ENCODE measurements around the gene CDK14. TPM values are rescaled to one million over a fixed set of nuclear protein-coding genes. Genes with fewer than 3 reads are reported as not detected.

CDK14 gene
- total RNA-seq, 4 donors from 2014 or later: 1.1 to 12.7 (median 5.8) TPM

DNA sequence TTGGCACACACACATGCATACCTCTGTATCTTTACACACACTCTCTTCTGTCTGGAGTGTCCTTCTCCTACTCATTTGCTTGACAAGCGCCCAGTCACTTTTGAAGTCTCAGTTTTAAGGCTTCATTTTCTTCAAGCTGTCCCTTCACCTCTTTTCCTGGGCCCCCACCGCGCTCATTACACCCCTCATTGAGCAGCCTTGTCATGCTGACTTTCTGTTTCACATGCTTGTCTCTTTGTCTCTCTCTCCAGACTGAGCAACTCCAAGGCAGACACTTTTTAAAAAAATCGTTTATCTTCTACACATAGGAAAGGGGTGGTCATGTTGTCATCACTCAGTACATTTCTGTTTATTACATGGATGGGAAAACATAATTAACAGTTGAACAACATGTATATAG is 442.9 kb downstream of the CDK14 start:
- TF ChIP-seq, protein P1, sequence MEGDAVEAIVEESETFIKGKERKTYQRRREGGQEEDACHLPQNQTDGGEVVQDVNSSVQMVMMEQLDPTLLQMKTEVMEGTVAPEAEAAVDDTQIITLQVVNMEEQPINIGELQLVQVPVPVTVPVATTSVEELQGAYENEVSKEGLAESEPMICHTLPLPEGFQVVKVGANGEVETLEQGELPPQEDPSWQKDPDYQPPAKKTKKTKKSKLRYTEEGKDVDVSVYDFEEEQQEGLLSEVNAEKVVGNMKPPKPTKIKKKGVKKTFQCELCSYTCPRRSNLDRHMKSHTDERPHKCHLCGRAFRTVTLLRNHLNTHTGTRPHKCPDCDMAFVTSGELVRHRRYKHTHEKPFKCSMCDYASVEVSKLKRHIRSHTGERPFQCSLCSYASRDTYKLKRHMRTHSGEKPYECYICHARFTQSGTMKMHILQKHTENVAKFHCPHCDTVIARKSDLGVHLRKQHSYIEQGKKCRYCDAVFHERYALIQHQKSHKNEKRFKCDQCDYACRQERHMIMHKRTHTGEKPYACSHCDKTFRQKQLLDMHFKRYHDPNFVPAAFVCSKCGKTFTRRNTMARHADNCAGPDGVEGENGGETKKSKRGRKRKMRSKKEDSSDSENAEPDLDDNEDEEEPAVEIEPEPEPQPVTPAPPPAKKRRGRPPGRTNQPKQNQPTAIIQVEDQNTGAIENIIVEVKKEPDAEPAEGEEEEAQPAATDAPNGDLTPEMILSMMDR (IDR thresholded peaks at IDR 0.05): no peak
- no peak for TF ChIP-seq POLR2A (IDR thresholded peaks at IDR 0.05)
- no peak overlapping the region for H3K4me3 ChIP-seq (ENCODE audit: low read depth, poor library complexity, severe bottlenecking)
- 81 to 91% methylated on average over 4 of the region's 4 CpGs for WGBS, 2 donors
- intact Hi-C loops (cut with DNase I; ENCODE audit: low total_unique reads): no loop called here
- no peak for DNase-seq (ENCODE audit: low spot score in 2 of 2)

DNA sequence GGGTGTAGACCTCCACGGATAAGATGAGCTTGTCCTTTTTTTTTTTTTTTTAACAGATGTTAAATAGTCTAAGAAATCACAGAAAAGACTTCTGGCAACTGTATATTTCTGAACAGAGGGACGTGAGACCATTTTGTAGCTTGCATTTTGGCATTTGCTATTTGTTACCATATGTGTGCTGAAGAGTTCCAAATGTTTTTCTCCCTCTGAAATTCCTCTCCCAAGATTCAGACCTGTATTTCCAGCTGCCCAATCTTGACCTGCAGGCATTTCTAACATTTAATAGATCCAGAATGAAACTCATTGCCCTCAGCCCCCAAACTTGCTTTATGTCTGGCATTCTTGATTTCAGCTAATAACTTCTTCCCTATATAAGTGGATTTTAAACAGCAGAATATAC is 445.0 kb downstream of the CDK14 start:
- WGBS, 2 donors: 32 to 36% methylated on average over 2 of the region's 2 CpGs
- DNase-seq (ENCODE audit: low spot score in 2 of 2): no peak
- intact Hi-C loops (cut with DNase I; ENCODE audit: low total_unique reads): no loop called here
- H3K4me3 ChIP-seq (ENCODE audit: low read depth, poor library complexity, severe bottlenecking): no peak overlapping the region
- TF ChIP-seq POLR2A (IDR thresholded peaks at IDR 0.05): no peak
- TF ChIP-seq, protein P1 (IDR thresholded peaks at IDR 0.05): no peak

DNA sequence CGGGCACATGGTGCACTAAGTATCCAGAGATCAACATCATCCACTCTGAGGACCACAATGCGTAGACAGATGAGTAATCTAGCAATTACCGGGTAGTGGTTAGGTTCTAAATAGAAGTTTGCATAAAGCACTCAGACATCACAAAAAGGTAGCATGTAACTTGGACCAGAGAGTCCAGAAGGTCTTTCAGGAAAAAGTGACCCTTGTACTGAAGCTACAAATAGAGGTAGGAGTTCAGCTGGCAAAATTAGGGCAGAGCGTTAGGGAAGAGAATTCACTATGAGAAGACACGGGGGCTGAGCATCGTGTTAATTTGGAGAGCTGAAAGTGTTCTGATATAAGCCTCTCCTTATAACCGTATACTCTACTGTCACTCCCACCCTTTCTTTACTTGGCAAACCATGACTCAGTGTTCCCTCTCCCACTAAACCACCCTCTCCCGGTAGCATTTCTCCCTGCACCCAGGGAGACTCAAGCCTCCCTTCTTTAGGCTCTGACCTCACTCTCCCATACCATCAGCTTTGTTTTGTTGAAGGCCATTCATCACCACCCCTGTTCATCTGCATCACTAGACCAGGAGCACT is 445.9 kb downstream of the CDK14 start:
- intact Hi-C loops (cut with DNase I; ENCODE audit: low total_unique reads): no loop called here
- TF ChIP-seq, protein P1 (IDR thresholded peaks at IDR 0.05): no peak
- TF ChIP-seq POLR2A (IDR thresholded peaks at IDR 0.05): no peak
- no peak overlapping the region for H3K4me3 ChIP-seq (ENCODE audit: low read depth, poor library complexity, severe bottlenecking)
- no peak for DNase-seq (ENCODE audit: low spot score in 2 of 2)
- 91 to 95% methylated on average over 8 of the region's 8 CpGs for WGBS, 2 donors

DNA sequence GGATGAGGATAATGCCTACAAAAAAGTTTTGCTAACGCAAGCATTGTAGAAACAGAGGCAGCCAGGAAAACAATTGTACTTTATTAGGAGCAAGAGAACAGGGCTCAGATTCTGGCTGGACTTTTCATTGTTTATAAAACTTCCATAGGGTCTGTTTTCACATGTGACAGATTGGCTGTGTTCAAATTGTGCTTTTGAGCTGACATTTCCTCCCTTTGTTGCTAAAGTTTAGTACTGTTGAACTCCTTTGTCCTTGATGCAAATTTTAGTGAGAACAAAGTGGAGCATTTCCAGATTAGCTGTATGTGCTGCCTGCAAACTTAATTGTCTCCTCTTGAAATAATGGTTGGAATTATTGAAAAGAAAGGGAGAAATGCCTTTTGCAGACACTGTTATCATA is 447.1 kb downstream of the CDK14 start:
- WGBS, 2 donors: 81 to 88% methylated on average over 1 of the region's 1 CpG
- intact Hi-C loops (cut with DNase I; ENCODE audit: low total_unique reads): no loop called here
- H3K4me3 ChIP-seq (ENCODE audit: low read depth, poor library complexity, severe bottlenecking): no peak overlapping the region
- DNase-seq (ENCODE audit: low spot score in 2 of 2): no peak
- TF ChIP-seq, protein P1 (IDR thresholded peaks at IDR 0.05): no peak
- TF ChIP-seq POLR2A (IDR thresholded peaks at IDR 0.05): no peak

DNA sequence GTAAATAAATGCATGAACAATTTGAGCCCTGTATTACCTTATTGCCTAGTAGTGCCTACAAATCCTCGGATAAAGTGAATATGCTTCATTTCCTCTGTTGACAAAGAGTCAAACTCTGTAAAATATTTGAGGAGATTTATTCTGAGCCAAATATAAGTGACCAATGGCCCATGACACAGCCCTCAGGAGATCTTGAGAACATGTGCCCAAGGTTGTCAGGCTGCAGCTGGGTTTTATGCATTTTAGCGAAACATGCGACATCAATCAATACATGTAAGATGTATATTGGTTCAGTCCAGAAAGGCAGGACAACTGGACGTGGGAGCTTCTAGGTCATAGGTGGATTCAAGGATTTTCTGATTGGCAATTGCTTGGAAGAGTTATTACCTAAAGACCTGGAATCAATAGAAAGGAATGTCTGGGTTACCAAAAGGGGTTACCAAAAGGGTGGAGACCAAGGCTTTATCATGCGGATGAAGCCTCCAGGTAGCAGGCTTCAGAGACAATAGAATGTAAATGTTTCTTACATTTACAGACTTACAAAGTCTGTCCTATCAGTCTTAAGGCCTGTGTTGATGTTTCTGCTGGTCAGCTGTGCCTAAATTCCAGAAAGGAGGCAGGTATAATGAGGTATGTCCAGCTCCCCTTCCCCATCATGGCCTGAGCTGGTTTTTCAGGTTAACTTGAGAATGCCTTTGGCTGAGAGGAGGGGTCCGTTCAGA is 448.0 kb downstream of the CDK14 start:
- WGBS, 2 donors: 89 to 92% methylated on average over 6 of the region's 6 CpGs

More for the DNA sequence above, 448.0 kb downstream of the CDK14 start:
- TF ChIP-seq, protein P1 (IDR thresholded peaks at IDR 0.05): no peak
- TF ChIP-seq POLR2A (IDR thresholded peaks at IDR 0.05): no peak
- intact Hi-C loops (cut with DNase I; ENCODE audit: low total_unique reads): no loop called here
- no peak overlapping the region for H3K4me3 ChIP-seq (ENCODE audit: low read depth, poor library complexity, severe bottlenecking)
- no peak for DNase-seq (ENCODE audit: low spot score in 2 of 2)
